Measurements from ENCODE around the gene OR10X1.

Gene OR10X1

GRCh38 chr1:158579733-158580132 is at the start of gene OR10X1:
Gene OR10X1 (minus strand): TSS chr1:158579899. CDS start chr1:158579899, 0 bp downstream.
- no peak for DNase-seq (ENCODE audit: low read depth)

- DNase-seq (ENCODE audit: low read depth) = no peak
These were observed 34.1 kb upstream of the OR10X1 start for GRCh38 chr1:158613764-158614163.

GRCh38 chr1:158611916-158612315 is 32.2 kb upstream of the OR10X1 start:
- no peak for DNase-seq (ENCODE audit: low read depth)

GRCh38 chr1:158607296-158607695 is 27.6 kb upstream of the OR10X1 start:
- no peak for DNase-seq (ENCODE audit: low read depth)

GRCh38 chr1:158604968-158605367 is 25.3 kb upstream of the OR10X1 start, which contains the start of gene OR10Z1:
Gene OR10Z1 (plus strand): TSS chr1:158605268. CDS start chr1:158606439, 1,171 bp downstream.
- no peak for DNase-seq (ENCODE audit: low read depth)

- DNase-seq (ENCODE audit: low read depth) = no peak
These were observed 21.0 kb upstream of the OR10X1 start for GRCh38 chr1:158600735-158601134.

- DNase-seq (ENCODE audit: low read depth) = no peak
These were observed 7.2 kb upstream of the OR10X1 start for GRCh38 chr1:158586942-158587341.

- DNase-seq (ENCODE audit: low read depth) = no peak
These were observed 4.3 kb upstream of the OR10X1 start for GRCh38 chr1:158583962-158584361.

GRCh38 chr1:158577561-158577960 is 2.1 kb downstream of the OR10X1 start:
- DNase-seq (ENCODE audit: low read depth) = no peak

- DNase-seq (ENCODE audit: low read depth) = no peak
These were observed 7.5 kb downstream of the OR10X1 start for GRCh38 chr1:158572226-158572625.

GRCh38 chr1:158570480-158570879 is 9.2 kb downstream of the OR10X1 start, which contains the start of gene OR6P1:
Gene OR6P1 (minus strand): TSS chr1:158570580. CDS start chr1:158563604, 6,976 bp downstream.
- no peak for DNase-seq (ENCODE audit: low read depth)

GRCh38 chr1:158564608-158565007 is 15.1 kb downstream of the OR10X1 start:
- no peak for DNase-seq (ENCODE audit: low read depth)

GRCh38 chr1:158563853-158564252 is 15.8 kb downstream of the OR10X1 start:
- DNase-seq (ENCODE audit: low read depth) = no peak

GRCh38 chr1:158559696-158560095 is 20.0 kb downstream of the OR10X1 start:
- DNase-seq (ENCODE audit: low read depth) = no peak

GRCh38 chr1:158554352-158554751 is 25.3 kb downstream of the OR10X1 start, which contains the start of gene OR6Y1:
Gene OR6Y1 (minus strand): TSS chr1:158554405. CDS start chr1:158548105, 6,300 bp downstream.
- DNase-seq (ENCODE audit: low read depth) = no peak

GRCh38 chr1:158552296-158552695 is 27.4 kb downstream of the OR10X1 start:
- no peak for DNase-seq (ENCODE audit: low read depth)

GRCh38 chr1:158547533-158547932 is 32.2 kb downstream of the OR10X1 start:
- no peak for DNase-seq (ENCODE audit: low read depth)

- DNase-seq (ENCODE audit: low read depth) = no peak
These were observed 42.1 kb downstream of the OR10X1 start for GRCh38 chr1:158537609-158538008.

GRCh38 chr1:158534496-158534895 is 45.2 kb downstream of the OR10X1 start:
- DNase-seq (ENCODE audit: low read depth) = no peak

Data from stromal cell of bone marrow (primary cell).